ENCODE data around the gene ERAP2. TPM values are rescaled to one million over a fixed set of nuclear protein-coding genes. Genes with fewer than 3 reads are reported as not detected.
"Not testable (repeated sequence)": the region's sequence is repeated elsewhere in the genome, so short reads cannot be mapped to it uniquely, and the experiment has no call there.

The ERAP2 gene
- total RNA-seq, 1 experiment from 2014 or later, result 4.5 TPM

DNA sequence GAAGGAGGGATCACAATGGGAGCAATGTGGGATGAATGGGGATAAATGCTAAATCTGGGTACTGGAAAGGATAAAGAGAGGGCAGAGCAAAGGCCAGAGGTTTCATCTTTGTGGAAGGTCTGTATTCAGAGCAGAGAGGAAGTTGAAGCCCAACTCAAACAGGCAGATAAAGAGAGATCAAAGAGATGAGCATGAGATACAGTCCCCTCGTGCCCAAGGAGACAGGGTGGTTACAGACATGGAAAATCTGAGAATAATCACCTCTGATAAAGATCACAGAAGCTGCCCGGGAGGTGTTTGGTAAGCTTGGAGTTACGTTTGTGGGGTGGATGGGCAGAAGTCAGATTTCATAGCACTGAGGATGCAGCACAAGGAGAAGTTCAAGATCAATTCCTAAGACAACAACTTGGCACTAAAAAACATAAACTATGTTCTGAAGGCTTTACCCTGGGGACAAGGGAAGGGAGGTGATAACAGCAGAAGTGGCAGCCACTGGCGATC lies 459 bp upstream of the ERAP2 start:
- BruUV-seq (replicated peaks), result no TSS peak
- H3K4me3 ChIP-seq (ENCODE audit: low read depth, low read length), result peak overlapping the region; percentile 27
- H3K36me3 ChIP-seq (ENCODE audit: control insufficient read depth, insufficient read depth, low read length), result no peaks in the 10 kb centered on the region
- H3K9me3 ChIP-seq, result no peaks in the 10 kb centered on the region
- peak; percentile 34 to 42 for DNase-seq
- Mint-ChIP-seq H3K4me3 (ENCODE audit: unreplicated experiment) (peak overlapping the region; percentile 65), H3K4me1 (ENCODE audit: low read depth, unreplicated experiment) (peaks cover 26% of the 10 kb centered on the region), H3K9me3 (ENCODE audit: unreplicated experiment) (no peaks in the 10 kb centered on the region), H3K36me3 (ENCODE audit: insufficient read depth, unreplicated experiment) (no peaks in the 10 kb centered on the region), H3K27me3 (ENCODE audit: insufficient read depth, unreplicated experiment) (no peaks in the 10 kb centered on the region), H3K27ac (ENCODE audit: unreplicated experiment) (peak overlapping the region; percentile 56)
- TF ChIP-seq, protein P1, sequence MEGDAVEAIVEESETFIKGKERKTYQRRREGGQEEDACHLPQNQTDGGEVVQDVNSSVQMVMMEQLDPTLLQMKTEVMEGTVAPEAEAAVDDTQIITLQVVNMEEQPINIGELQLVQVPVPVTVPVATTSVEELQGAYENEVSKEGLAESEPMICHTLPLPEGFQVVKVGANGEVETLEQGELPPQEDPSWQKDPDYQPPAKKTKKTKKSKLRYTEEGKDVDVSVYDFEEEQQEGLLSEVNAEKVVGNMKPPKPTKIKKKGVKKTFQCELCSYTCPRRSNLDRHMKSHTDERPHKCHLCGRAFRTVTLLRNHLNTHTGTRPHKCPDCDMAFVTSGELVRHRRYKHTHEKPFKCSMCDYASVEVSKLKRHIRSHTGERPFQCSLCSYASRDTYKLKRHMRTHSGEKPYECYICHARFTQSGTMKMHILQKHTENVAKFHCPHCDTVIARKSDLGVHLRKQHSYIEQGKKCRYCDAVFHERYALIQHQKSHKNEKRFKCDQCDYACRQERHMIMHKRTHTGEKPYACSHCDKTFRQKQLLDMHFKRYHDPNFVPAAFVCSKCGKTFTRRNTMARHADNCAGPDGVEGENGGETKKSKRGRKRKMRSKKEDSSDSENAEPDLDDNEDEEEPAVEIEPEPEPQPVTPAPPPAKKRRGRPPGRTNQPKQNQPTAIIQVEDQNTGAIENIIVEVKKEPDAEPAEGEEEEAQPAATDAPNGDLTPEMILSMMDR (IDR thresholded peaks at IDR 0.05; ENCODE audit: insufficient read depth in 1 of 2, low read depth in 1 of 2, low read length in 1 of 2, severe bottlenecking in 1 of 2, unreplicated experiment in 1 of 2), result no peak
- POLR2A ChIA-PET, result no interaction called here
- H3K4me1 ChIP-seq, result peaks cover 4% of the 10 kb centered on the region; the same call in 1 of the 2 replicates
- CTCF ChIA-PET, result interaction anchor here (1.0 kb wide), 2 partner anchors 121 to 267 kb away, joined by 3 to 5 read pairs; partner anchors contain the start of gene LIX1
- intact Hi-C loops (cut with micrococcal nuclease; ENCODE audit: unreplicated experiment), result loop anchor here (1.0 kb wide), 2 partner anchors 58 to 164 kb away; no protein-coding TSS in a partner anchor
- H3K27me3 ChIP-seq (replicated peaks; ENCODE audit: control insufficient read depth, insufficient read depth, low read length), result no peaks in the 10 kb centered on the region

DNA sequence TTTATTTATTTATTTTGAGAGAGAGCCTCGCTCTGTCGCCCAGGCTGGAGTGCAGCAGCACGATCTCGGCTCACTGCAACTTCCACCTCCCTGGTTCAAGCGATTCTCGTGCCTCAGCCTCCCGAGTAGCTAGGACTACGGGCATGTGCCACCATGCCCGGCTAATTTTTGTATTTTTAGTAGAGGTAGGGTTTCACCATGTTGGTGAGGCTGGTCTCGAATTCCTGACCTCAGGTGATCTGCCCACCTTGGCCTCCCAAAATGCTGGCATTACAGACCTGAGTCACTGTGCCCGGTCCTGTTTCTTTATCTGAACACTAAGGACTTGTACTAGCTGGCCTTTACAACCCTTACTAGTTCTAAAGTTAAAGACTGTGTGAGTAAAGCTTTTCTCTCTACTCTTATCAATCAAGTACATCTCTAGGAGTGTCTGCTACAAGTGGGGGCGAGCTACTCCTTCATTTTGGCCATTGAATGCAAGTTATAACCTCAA lies 723 bp downstream of the ERAP2 start:
- H3K27me3 ChIP-seq (replicated peaks; ENCODE audit: control insufficient read depth, insufficient read depth, low read length); BruUV-seq (replicated peaks); H3K4me3 ChIP-seq (ENCODE audit: low read depth, low read length); H3K36me3 ChIP-seq (ENCODE audit: control insufficient read depth, insufficient read depth, low read length); H3K27ac Mint-ChIP-seq (ENCODE audit: unreplicated experiment); H3K27me3 Mint-ChIP-seq (ENCODE audit: insufficient read depth, unreplicated experiment); H3K4me1 ChIP-seq; DNase-seq; POLR2A ChIA-PET; H3K36me3 Mint-ChIP-seq (ENCODE audit: insufficient read depth, unreplicated experiment); H3K9me3 Mint-ChIP-seq (ENCODE audit: unreplicated experiment); H3K9me3 ChIP-seq: not testable (repeated sequence)
- CTCF ChIA-PET, result interaction anchor here (0.6 to 1.1 kb wide), 3 partner anchors 8 to 124 kb away, joined by 3 read pairs; no protein-coding TSS in a partner anchor
- H3K4me1 Mint-ChIP-seq (ENCODE audit: low read depth, unreplicated experiment), result peaks cover 30% of the 10 kb centered on the region
- peak overlapping the region; percentile 65 for H3K4me3 Mint-ChIP-seq (ENCODE audit: unreplicated experiment)
- intact Hi-C loops (cut with micrococcal nuclease; ENCODE audit: unreplicated experiment), result loop anchor here (1.0 kb wide), 2 partner anchors 57 to 163 kb away; no protein-coding TSS in a partner anchor

DNA sequence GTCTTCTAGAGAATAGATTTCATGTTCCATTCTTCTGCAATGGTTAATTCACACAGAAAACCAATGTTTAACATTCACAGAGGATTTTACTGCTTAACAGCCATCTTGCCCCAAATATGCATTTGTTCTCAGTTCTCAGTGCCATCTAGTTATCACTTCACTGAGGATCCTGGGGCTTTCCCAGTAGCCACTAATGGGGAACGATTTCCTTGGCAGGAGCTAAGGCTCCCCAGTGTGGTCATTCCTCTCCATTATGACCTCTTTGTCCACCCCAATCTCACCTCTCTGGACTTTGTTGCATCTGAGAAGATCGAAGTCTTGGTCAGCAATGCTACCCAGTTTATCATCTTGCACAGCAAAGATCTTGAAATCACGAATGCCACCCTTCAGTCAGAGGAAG lies 3.4 kb downstream of the ERAP2 start:
- TF ChIP-seq, protein P1 (IDR thresholded peaks at IDR 0.05; ENCODE audit: insufficient read depth in 1 of 2, low read depth in 1 of 2, low read length in 1 of 2, severe bottlenecking in 1 of 2, unreplicated experiment in 1 of 2), result no peak
- ChIA-PET POLR2A (no interaction called here), CTCF (no interaction called here)
- Histone ChIP-seq H3K36me3 (ENCODE audit: control insufficient read depth, insufficient read depth, low read length) (no peaks in the 10 kb centered on the region), H3K4me3 (ENCODE audit: low read depth, low read length) (no peak overlapping the region), H3K9me3 (no peaks in the 10 kb centered on the region), H3K27me3 (replicated peaks; ENCODE audit: control insufficient read depth, insufficient read depth, low read length) (no peaks in the 10 kb centered on the region), H3K4me1 (peaks cover 9% of the 10 kb centered on the region; the same call in 1 of the 2 replicates)
- DNase-seq, result no peak
- BruUV-seq (replicated peaks), result no TSS peak
- Mint-ChIP-seq H3K27me3 (ENCODE audit: insufficient read depth, unreplicated experiment) (no peaks in the 10 kb centered on the region), H3K4me1 (ENCODE audit: low read depth, unreplicated experiment) (peaks cover 21% of the 10 kb centered on the region), H3K36me3 (ENCODE audit: insufficient read depth, unreplicated experiment) (no peaks in the 10 kb centered on the region), H3K4me3 (ENCODE audit: unreplicated experiment) (no peak overlapping the region), H3K27ac (ENCODE audit: unreplicated experiment) (no peak overlapping the region), H3K9me3 (ENCODE audit: unreplicated experiment) (no peaks in the 10 kb centered on the region)
- intact Hi-C loops (cut with micrococcal nuclease; ENCODE audit: unreplicated experiment), result no loop called here
